Renal cortex interstitium (tissue), 11 donors: ENCODE results near the gene FRAS1. TPM values are rescaled to one million over a fixed set of nuclear protein-coding genes. Genes with fewer than 3 reads are reported as not detected.
"Not testable (repeated sequence)": the region's sequence is repeated elsewhere in the genome, so short reads cannot be mapped to it uniquely, and the experiment has no call there.

Source experiments
- DNase-seq, 11 donors: peaks; one replicate each; pipeline ENCODE4 v3.0.0-alpha.2; 2013; ENCODE audit warnings: low read depth in 9 of 11, low spot score in 4 of 11; ENCODE audit errors: extremely low read depth in 1 of 11
- polyA plus RNA-seq, 3 donors: library from polyadenylated mRNA; unstranded; fragments of 120-200 nt; gene quantifications; one replicate each; pipeline ENCODE4 v1.2.1, GENCODE V29; 2013; ENCODE audit not compliant: insufficient read length in 3 of 3

The FRAS1 gene
- polyA plus RNA-seq, 3 donors: 79.1 to 92.9 (median 84.9) TPM

- DNase-seq: no peak
Measured at GRCh38 chr4:78186597-78187543, 129.7 kb downstream of the FRAS1 start.

DNA sequence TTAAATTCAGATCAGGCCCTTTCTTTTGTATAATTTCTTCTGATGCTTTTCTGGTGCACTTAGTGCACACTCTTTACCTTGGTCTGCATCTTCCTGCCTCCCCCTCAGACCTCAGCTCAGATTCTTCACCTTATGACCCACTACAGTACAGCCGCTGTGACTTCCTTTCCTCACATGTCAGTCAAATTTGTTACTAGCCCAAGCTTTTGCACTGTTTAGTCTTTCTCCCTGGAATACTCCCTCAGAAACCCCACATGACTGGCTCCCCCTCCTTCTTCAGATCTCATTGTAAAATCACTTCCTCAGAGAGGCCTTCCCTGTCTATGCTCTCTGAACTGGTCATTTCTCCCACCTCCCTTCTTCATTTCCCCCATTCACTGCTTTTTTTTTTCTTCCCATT lies 132.9 kb downstream of the FRAS1 start:
- DNase-seq: peak in 1 of 11 donors; percentile 17

DNA sequence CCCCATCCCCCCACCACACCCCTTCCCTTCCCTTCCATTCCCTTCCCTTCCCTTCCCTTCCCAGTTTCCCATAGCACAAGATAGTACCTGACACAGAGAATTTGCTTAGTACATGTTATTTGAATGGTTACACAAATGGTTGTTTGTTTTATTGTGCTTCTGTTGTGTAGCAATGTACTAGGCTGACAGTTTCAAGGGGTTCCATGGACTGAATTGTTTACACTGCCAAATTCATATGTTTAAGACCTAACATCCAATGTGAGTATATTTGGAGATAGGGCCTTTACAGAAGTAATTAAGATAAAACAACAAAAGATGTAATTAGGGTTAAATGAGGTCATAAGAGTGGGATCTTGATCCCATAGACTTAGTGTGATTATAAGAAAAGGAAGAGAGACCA lies 133.5 kb downstream of the FRAS1 start:
- DNase-seq: no peak

GRCh38 chr4:78197947-78198346 lies 140.8 kb downstream of the FRAS1 start:
- no peak for DNase-seq

- DNase-seq: no peak
Measured at GRCh38 chr4:78199984-78200383, 142.9 kb downstream of the FRAS1 start.

- no peak for DNase-seq
Measured at GRCh38 chr4:78200949-78201348, 143.8 kb downstream of the FRAS1 start.

DNA sequence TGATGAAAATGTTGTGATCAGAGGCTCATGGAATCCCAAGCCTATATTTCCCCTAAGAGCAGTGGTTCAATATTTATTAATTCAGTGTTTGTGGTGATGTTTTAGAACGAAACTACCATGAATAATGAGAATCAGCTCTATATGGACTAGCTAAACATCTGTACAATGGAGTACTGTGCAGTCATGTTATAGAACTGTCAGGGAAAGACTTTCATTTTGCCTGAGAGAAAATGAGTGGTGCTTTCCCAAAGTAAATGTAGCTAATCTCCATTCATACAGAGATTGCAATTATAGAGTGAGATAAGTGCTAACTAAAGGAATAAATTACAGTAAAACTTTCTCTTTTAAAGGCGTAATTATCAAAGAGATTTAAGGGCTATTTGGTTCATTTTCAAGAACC lies 147.1 kb downstream of the FRAS1 start:
- DNase-seq: no peak

- DNase-seq: no peak
Measured at GRCh38 chr4:78205591-78205990, 148.5 kb downstream of the FRAS1 start.

DNA sequence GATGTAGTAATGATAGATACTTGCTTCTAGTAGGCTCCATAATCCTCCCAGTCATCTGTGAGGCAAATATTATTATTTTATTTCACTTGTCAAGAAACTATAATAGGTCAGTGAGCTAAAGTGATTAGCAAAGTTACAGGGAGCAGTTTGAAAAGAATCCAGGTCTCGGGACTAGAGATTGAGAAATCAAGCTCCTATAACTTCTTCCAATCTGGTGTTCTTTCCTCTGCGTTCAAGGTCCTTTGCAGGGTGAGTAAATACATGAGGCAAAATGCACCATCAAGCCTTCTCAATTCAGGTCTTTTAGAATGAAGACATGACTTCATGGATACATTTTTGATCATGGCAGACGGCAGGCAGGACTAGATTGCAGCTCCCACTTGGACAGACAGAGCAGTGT lies 150.4 kb downstream of the FRAS1 start:
- no peak for DNase-seq

- DNase-seq: no peak
Measured at GRCh38 chr4:78207951-78208350, 150.8 kb downstream of the FRAS1 start.

DNA sequence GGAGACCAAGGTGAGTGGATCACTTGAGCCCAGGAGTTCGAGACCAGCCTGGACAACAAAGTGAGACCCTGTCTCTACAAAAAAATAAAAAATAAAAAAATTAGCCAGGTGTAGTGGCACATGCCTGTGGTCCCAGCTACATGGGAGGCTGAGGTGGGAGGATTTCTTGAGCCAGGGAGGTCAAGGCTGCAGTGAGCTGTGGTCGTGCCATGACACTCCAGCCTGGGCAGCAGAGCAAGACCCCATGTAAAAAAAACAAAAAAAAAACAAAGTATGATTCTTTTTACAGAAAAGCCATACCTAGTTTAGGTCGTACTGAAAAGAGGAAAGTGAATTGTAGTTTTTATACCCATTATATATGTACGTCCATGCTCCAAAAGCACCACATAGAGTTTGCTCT lies 151.8 kb downstream of the FRAS1 start:
- DNase-seq: not testable (repeated sequence)

DNA sequence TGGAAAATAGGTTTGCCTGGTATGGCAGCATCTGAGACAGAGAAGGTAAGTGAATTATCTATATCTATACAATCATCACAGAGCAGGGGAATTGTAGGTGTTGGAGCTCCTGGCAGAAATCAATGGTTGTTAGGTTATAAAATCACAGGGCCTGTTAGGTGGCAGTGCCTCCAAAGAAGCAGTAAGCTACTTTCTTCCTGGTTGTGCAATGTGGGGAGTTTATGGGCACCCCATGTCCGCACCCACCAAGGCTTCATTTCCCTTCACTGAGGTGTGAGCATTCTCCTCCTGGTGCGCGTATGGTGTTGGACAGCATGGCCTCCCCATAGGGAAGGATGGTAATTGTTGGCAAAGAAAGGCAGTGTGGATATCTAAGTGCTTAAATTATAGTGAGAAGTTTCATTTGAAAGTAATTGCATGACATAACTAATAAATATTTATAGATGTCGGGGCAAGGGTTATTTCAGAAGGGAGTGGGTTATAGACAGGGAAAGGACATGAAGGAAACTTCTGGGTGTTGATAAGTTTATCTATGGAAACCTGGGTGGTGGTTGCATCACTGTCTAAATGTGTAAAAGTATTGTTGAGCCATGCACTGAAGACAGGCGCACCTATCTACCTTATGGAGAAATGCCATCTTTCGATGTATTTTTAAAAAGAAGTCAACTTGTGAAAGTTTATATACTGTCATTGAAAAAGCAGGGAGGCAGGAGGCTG lies 153.7 kb downstream of the FRAS1 start:
- no peak for DNase-seq

DNA sequence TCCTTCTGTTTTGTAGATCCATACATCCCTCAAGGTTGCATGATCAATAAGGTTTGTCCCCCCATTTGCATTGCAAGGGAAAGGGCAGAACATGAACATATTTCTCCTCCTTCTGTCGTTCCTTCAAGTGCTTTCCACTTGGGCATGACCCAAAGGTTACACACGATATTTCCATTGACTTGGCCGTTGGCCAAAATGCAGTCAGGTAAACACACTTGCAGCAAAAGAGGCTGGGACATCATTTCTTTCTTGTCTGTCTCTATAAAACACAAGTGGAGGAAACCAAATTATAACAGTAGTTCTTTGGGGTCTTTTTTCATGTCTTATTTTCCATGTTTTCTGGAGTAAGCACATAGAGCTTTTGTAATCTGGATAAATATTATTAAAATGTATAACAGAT lies 156.1 kb downstream of the FRAS1 start:
- no peak for DNase-seq

- DNase-seq: no peak
Measured at GRCh38 chr4:78214078-78214477, 157.0 kb downstream of the FRAS1 start.

DNA sequence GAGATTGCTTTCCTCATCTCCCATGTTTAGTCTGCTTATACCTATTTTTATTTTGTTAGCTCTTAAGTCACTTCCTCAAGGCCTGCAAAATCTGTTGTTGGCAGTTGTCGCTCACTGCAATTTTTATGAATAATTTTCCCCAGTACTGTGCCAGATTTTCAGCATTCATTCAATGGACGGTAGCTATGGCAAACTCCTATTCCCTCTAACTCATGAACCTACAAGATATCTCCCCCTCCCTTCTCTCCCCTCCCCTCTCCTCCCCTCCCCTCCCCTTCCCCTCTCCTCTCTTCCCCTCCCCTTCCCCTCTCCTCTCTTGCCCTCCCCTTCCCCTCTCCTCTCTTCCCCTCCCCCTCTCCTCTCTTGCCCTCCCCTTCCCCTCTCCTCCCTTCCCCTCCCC lies 160.4 kb downstream of the FRAS1 start:
- DNase-seq: no peak

DNA sequence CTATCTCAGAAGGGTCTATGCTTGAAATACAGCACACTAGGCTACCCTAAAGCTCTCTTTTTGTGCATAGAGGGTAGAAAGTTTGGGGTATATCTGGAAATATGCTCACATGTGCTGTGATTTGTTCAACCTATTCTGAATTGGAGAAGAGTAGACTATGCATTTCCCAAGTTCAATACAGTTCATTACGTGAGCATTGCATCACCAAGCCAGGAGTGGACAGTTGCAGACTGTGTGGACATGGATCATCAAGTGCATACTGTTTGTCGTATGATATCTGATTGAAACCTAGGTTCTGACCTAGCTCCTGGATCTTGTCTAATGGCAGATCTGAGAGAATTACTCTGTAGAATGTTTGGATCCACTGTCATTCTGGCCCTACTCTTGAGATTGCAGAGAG lies 161.1 kb downstream of the FRAS1 start:
- DNase-seq: no peak

DNA sequence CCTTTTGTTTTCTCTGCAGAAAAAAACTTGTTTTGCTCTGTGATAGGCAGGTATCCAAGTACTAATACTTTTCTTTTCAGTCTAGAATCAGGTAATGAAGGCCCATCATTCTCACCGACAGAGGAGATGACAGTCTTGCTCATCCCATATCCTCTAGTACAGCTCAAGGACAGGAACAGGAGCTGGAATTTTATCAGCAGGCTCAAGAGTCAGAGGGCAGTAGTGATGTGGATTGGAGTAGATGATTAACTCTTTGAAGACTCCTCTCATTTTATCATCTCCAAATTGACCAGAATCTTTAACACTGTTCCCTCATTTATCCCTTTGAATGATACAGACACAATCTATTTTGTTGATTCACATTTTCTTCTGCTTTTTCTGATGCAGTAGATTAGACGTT lies 162.7 kb downstream of the FRAS1 start:
- DNase-seq: no peak

DNA sequence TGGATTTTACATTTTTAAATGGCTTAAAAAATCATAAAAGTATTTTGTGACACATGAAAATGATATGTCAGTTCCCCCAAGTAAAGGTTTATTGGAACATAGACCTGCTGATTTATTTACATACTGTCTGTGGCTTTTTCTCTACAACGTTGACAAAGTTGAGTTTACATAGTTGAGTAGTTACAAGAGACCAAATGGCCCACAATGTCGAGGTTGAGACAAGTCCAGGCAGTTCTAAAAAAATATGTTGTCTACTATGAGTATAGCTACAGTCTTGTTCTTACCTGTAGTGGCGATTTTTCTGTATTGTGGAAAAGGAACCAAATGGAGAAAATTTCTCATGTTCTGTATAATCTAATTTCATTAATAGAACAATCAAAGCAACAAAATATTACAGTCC lies 163.2 kb downstream of the FRAS1 start:
- DNase-seq: no peak

- DNase-seq: no peak
Measured at GRCh38 chr4:78222575-78223186, 165.6 kb downstream of the FRAS1 start.

DNA sequence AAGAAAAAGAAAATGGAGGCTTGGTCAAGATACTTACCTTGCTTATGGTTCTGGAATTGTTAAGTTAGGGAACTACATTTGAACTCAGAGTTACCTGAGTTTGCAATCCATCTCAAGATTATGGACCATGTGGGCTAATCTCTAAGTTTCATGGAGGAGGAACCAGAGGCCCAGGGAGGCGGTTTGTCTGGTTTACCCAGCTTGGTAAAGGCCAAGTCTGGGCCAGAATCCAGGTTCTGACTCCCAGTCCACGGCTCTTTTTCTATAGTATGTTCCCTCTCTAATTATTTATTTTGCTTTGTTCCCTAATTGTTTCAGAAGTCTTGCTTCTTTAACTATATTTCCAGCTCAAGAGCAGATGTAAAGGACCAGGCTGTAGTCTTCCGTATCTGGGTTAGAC lies 168.1 kb downstream of the FRAS1 start:
- no peak for DNase-seq
